Kidney epithelial cell (primary cell): ENCODE results near the gene UBL5. TPM values are rescaled to one million over a fixed set of nuclear protein-coding genes. Genes with fewer than 3 reads are reported as not detected.

Experiments used
- DNase-seq: peaks from one replicate; pipeline ENCODE4 v3.0.0-alpha.2; 2010; ENCODE audit warnings: low read depth
- H3K27me3 ChIP-seq: 2 replicates; pipeline ENCODE4 v1.6.0; 2011; ENCODE audit warnings: low read length; ENCODE audit not compliant: control insufficient read depth, insufficient read depth
- H3K36me3 ChIP-seq: 2 replicates; pipeline ENCODE4 v1.5.1; 2011; ENCODE audit warnings: low read length; ENCODE audit not compliant: control insufficient read depth, insufficient read depth
- H3K4me3 ChIP-seq: 2 replicates; pipeline ENCODE4 v1.5.1; 2011; ENCODE audit warnings: low read depth, mild to moderate bottlenecking, control low read depth, low read length
- CTCF ChIP-seq: IDR thresholded peaks from 2 replicates; pipeline ENCODE4 v1.5.1; 2011; ENCODE audit warnings: mild to moderate bottlenecking, moderate library complexity, low read length, control low read depth, inconsistent platforms; ENCODE audit not compliant: insufficient read depth, poor library complexity, severe bottlenecking
- total RNA-seq: library from RNA; depleted of rRNA; stranded (reverse); fragments of >200 nt; gene quantifications from 2 replicates; pipeline ENCODE4 v1.2.3, GENCODE V29; 2015

The UBL5 gene
- total RNA-seq, 1 donor from 2014 or later: 603 TPM

DNA sequence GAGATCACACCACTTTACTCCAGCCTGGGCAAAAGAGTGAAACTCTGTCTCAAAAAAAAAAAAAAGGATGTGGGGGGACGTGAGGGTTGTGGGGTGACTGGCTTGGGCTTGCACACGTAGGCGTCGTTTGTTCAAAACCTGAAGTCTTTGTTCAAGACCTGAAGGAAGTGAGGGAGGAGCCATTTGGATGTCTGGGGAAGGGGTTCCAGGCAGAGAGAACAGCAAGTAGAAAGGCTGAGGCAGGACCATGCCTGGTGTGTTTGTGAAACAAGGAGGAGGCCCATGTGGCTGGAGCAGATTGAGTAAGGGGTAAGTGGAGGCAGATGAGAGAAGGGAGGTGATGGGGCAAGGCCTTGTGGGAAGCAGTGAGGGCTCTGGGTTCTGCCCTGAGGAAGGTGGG, 35.2 kb downstream of the UBL5 start:
- H3K27me3 ChIP-seq: no peaks in the 10 kb centered on the region
- no peak for DNase-seq
- no peak overlapping the region for H3K4me3 ChIP-seq
- TF ChIP-seq CTCF: no peak
- H3K36me3 ChIP-seq: no peaks in the 10 kb centered on the region

GRCh38 chr19:9863759-9864158, 36.0 kb downstream of the UBL5 start:
- DNase-seq: no peak
- no peaks in the 10 kb centered on the region for H3K36me3 ChIP-seq
- no peak for TF ChIP-seq CTCF
- no peaks in the 10 kb centered on the region for H3K27me3 ChIP-seq
- no peak overlapping the region for H3K4me3 ChIP-seq

- no peak for TF ChIP-seq CTCF
- no peaks in the 10 kb centered on the region for H3K36me3 ChIP-seq
- H3K27me3 ChIP-seq: no peaks in the 10 kb centered on the region
- H3K4me3 ChIP-seq: no peak overlapping the region
- no peak for DNase-seq
Measured at GRCh38 chr19:9865732-9866501, 38.2 kb downstream of the UBL5 start.

GRCh38 chr19:9868983-9869617, 41.4 kb downstream of the UBL5 start:
- no peaks in the 10 kb centered on the region for H3K27me3 ChIP-seq
- H3K36me3 ChIP-seq: no peaks in the 10 kb centered on the region
- DNase-seq: no peak
- H3K4me3 ChIP-seq: no peak overlapping the region
- no peak for TF ChIP-seq CTCF

DNA sequence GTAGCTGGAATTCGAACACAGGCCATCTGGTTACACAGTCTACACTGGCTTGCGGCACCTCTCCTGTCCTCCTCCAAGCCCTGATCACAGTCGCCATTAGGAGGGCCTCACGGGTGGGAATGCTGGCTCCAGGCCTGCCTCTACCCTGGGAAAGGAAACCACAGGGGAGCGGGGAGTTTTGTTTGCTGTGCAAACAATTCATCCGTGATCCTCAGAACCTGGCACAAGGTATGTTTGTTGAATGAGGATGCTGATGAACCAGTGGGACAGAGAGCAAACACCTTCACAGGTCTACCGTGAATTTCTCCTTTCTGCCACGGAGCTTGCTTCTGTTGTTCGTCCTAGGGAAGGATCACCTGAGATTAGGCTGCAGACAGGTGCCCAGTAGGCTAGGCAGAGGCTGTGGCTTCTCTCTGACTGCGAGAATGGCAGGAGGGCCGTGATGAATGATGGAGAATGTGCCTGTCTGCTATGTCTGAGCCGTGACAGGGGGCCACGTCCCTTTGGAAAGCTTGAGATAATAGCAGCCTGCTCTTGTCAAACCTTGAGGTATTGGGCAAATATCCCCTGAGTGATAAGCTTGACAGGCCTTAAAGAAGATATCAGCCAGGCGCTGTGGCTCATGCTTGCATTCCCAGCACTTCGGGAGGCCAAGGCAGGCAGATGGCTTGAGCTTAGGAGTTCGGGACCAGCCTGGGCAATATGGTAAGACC, 44.1 kb downstream of the UBL5 start:
- no peaks in the 10 kb centered on the region for H3K27me3 ChIP-seq
- DNase-seq: no peak
- no peak overlapping the region for H3K4me3 ChIP-seq
- H3K36me3 ChIP-seq: no peaks in the 10 kb centered on the region
- TF ChIP-seq CTCF: no peak
